OCI-LY1 (cell line): ENCODE measurements around the gene ACYP2.
"Not testable (repeated sequence)": the region's sequence is repeated elsewhere in the genome, so short reads cannot be mapped to it uniquely, and the experiment has no call there.

ENCODE experiments used
- H2AFZ ChIP-seq: fragments of 200-600 bp; sonication (generic), shearing (Covaris generic); 2 replicates; pipeline ENCODE4 v1.6.0; 2014; ENCODE audit warnings: antibody characterized with exemption, mild to moderate bottlenecking, low read length
- H3F3A ChIP-seq: fragments of 200-600 bp; sonication (generic), shearing (Covaris generic); 2 replicates; pipeline ENCODE4 v1.6.0; 2014; ENCODE audit warnings: mild to moderate bottlenecking, antibody characterized with exemption, low read length, moderate library complexity; ENCODE audit not compliant: insufficient read depth
- H3K27ac ChIP-seq: fragments of 200-600 bp; sonication (generic); 2 replicates; pipeline ENCODE4 v1.5.1; 2014; ENCODE audit warnings: low read length, mixed run types, mild to moderate bottlenecking, low read depth; ENCODE audit not compliant: poor library complexity, severe bottlenecking
- H3K27me3 ChIP-seq: fragments of 200-600 bp; sonication (generic); 2 replicates; pipeline ENCODE4 v1.6.0; 2014; ENCODE audit warnings: antibody characterized with exemption, mild to moderate bottlenecking, low read length, moderate library complexity; ENCODE audit not compliant: insufficient read depth
- H3K36me3 ChIP-seq: fragments of 200-600 bp; sonication (generic); 2 replicates; pipeline ENCODE4 v1.6.1; 2014; ENCODE audit warnings: mild to moderate bottlenecking, antibody characterized with exemption, low read length, moderate library complexity, mixed read lengths; ENCODE audit not compliant: insufficient read depth
- H3K4me1 ChIP-seq: fragments of 200-600 bp; sonication (generic); 2 replicates; pipeline ENCODE4 v1.5.1; 2014; ENCODE audit warnings: mild to moderate bottlenecking, low read length, moderate library complexity; ENCODE audit not compliant: insufficient read depth, severe bottlenecking
- H3K4me2 ChIP-seq: fragments of 200-600 bp; sonication (generic), shearing (Covaris generic); 2 replicates; pipeline ENCODE4 v1.6.1; 2014; ENCODE audit warnings: low read length
- H3K4me3 ChIP-seq: fragments of 200-600 bp; sonication (generic); 2 replicates; pipeline ENCODE4 v1.5.1; 2014; ENCODE audit warnings: low read length, low read depth, mild to moderate bottlenecking, mixed read lengths; ENCODE audit not compliant: poor library complexity, severe bottlenecking
- H3K79me2 ChIP-seq: fragments of 200-600 bp; shearing (Covaris generic); 2 replicates; pipeline ENCODE4 v1.6.1; 2016; ENCODE audit warnings: mixed run types, low read length, mixed read lengths; ENCODE audit not compliant: insufficient read depth
- H3K9ac ChIP-seq: fragments of 200-600 bp; sonication (generic), shearing (Covaris generic); 2 replicates; pipeline ENCODE4 v1.6.1; 2014; ENCODE audit warnings: mild to moderate bottlenecking, low read length, mixed read lengths
- H3K9me2 ChIP-seq: fragments of 200-600 bp; sonication (generic), shearing (Covaris generic); 2 replicates; pipeline ENCODE4 v1.6.1; 2014; ENCODE audit warnings: low read depth, mild to moderate bottlenecking, low read length, mixed read lengths
- H3K9me3 ChIP-seq: fragments of 200-600 bp; shearing (Covaris generic); 2 replicates; pipeline ENCODE4 v1.6.1; 2014; ENCODE audit warnings: low read length, mixed read lengths
- H4K20me1 ChIP-seq: fragments of 200-600 bp; sonication (generic), shearing (Covaris generic); 2 replicates; pipeline ENCODE4 v1.6.0; 2016; ENCODE audit warnings: mild to moderate bottlenecking, low read length; ENCODE audit not compliant: insufficient read depth
- EZH2 ChIP-seq: fragments of 200-600 bp; sonication (generic), shearing (Covaris generic); IDR thresholded peaks from 2 replicates; pipeline ENCODE4 v1.8.0; 2017; ENCODE audit warnings: borderline replicate concordance, mixed run types, mild to moderate bottlenecking, antibody characterized with exemption, low read length, moderate library complexity, mixed read lengths
- TF ChIP-seq, protein P1 (sequence below): fragments of 200-600 bp; sonication (generic), shearing (Covaris generic); IDR thresholded peaks from 2 replicates; pipeline ENCODE4 v1.5.1; 2017; ENCODE audit warnings: mild to moderate bottlenecking, antibody characterized with exemption, low read length, moderate library complexity, mixed read lengths

ACYP2 gene

DNA sequence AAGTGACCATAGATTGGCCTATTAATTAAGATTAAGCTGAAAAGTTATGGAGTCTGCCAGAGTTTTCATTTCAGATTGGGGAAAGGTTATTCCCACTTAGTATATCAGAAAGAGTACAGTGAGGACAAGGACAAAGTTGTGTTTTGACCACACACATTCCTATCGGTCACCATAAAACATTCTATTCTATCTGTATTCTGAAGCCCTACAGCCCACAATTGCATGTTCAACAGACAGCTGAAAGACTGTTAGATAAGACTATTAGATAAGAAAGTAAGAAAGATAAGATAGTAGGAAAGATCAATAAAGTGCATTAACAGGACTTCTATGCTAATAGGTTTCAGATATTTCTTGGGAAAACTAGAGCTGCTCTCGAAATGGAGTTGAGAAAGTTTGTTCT is 26.7 kb upstream of the ACYP2 start:
- Histone ChIP-seq H3K79me2 (no peaks in the 10 kb centered on the region), H3K9me3 (no peaks in the 10 kb centered on the region), H3K9ac (peak overlapping the region; percentile 26; the same call in 1 of the 2 replicates), H3K36me3 (no peaks in the 10 kb centered on the region), H3F3A (no peaks in the 10 kb centered on the region), H2AFZ (no peak overlapping the region), H3K27me3 (no peaks in the 10 kb centered on the region), H3K4me3 (no peak overlapping the region), H3K27ac (peak overlapping the region; percentile 98), H3K4me1 (peaks cover 90% of the 10 kb centered on the region), H3K4me2 (peak overlapping the region; percentile 18; the same call in 1 of the 2 replicates), H3K9me2 (no peaks in the 10 kb centered on the region), H4K20me1 (no peaks in the 10 kb centered on the region)
- TF ChIP-seq, protein P1, sequence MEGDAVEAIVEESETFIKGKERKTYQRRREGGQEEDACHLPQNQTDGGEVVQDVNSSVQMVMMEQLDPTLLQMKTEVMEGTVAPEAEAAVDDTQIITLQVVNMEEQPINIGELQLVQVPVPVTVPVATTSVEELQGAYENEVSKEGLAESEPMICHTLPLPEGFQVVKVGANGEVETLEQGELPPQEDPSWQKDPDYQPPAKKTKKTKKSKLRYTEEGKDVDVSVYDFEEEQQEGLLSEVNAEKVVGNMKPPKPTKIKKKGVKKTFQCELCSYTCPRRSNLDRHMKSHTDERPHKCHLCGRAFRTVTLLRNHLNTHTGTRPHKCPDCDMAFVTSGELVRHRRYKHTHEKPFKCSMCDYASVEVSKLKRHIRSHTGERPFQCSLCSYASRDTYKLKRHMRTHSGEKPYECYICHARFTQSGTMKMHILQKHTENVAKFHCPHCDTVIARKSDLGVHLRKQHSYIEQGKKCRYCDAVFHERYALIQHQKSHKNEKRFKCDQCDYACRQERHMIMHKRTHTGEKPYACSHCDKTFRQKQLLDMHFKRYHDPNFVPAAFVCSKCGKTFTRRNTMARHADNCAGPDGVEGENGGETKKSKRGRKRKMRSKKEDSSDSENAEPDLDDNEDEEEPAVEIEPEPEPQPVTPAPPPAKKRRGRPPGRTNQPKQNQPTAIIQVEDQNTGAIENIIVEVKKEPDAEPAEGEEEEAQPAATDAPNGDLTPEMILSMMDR, result no peak

DNA sequence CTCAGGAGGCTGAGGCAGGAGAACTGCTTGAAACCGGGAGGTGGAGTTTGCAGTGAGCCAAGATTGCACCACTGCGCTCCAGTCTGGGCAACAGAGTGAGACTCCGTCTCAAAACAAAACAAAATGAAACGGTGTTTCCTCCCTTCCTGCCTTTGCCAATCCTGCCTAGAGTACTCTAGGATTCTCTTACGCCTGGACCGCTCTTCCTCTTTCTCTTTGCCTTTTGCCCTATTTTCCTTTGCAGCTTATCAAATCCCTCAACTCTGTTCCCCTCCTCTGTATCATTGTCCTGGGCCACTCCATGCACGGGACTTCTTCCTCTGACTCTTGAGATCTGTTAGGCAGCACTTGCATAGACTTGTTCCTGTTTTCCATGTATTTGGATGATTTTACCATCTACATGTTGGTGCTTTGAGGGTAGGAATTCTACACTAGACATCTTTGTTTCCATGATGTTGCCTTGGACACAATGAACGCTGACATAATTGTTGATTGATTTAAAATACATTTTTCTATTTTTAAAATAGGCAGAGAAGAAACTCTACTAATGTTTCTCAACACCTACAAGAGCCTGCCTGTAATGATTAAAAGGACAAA is 24.8 kb upstream of the ACYP2 start:
- H4K20me1 ChIP-seq, result no peaks in the 10 kb centered on the region
- no peak overlapping the region for H2AFZ ChIP-seq

DNA sequence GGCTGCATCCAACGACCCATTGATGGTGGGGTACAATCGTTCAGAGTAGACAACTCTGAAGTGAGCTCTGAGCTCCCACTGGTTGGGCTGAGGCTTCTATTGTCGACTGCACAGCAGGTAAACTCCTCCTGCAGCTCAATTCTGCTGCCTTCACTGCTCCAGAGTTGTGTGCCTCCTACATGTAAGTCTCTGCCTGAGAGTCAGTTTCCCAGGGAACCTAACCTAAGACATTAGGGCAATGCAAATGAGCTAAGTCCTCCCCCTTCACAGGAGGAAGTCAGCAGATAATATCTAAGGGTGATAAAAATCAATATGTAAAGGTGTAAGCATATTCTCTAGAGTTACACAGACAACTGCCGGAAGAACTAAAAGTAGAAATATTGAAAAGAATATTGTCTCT is 22.5 kb upstream of the ACYP2 start:
- H2AFZ ChIP-seq, result no peak overlapping the region
- H3K79me2 ChIP-seq, result no peaks in the 10 kb centered on the region
- H3F3A ChIP-seq, result no peaks in the 10 kb centered on the region
- no peaks in the 10 kb centered on the region for H3K9me2 ChIP-seq
- H3K27me3 ChIP-seq, result no peaks in the 10 kb centered on the region
- no peaks in the 10 kb centered on the region for H3K9me3 ChIP-seq
- TF ChIP-seq, protein P1, result no peak
- no peak for TF ChIP-seq EZH2
- H4K20me1 ChIP-seq, result no peaks in the 10 kb centered on the region
- peak overlapping the region; percentile 69 for H3K4me3 ChIP-seq
- peak overlapping the region; percentile 85 for H3K4me2 ChIP-seq
- peak overlapping the region; percentile 84 for H3K9ac ChIP-seq
- no peaks in the 10 kb centered on the region for H3K36me3 ChIP-seq
- H3K27ac ChIP-seq, result peak overlapping the region; percentile 98
- peaks cover 77% of the 10 kb centered on the region for H3K4me1 ChIP-seq

More for the DNA sequence above, 24.8 kb upstream of the ACYP2 start:
- H3F3A ChIP-seq, result no peaks in the 10 kb centered on the region
- no peaks in the 10 kb centered on the region for H3K36me3 ChIP-seq
- peak overlapping the region; percentile 85 for H3K4me2 ChIP-seq
- no peaks in the 10 kb centered on the region for H3K9me3 ChIP-seq
- H3K27me3 ChIP-seq, result no peaks in the 10 kb centered on the region
- H3K9me2 ChIP-seq, result no peaks in the 10 kb centered on the region
- H3K4me1 ChIP-seq, result peaks cover 87% of the 10 kb centered on the region
- H3K4me3 ChIP-seq, result peak overlapping the region; percentile 69
- H3K79me2 ChIP-seq, result no peaks in the 10 kb centered on the region
- no peak for TF ChIP-seq EZH2
- TF ChIP-seq, protein P1, result no peak
- peak overlapping the region; percentile 50 for H3K9ac ChIP-seq
- peak overlapping the region; percentile 98 for H3K27ac ChIP-seq

DNA sequence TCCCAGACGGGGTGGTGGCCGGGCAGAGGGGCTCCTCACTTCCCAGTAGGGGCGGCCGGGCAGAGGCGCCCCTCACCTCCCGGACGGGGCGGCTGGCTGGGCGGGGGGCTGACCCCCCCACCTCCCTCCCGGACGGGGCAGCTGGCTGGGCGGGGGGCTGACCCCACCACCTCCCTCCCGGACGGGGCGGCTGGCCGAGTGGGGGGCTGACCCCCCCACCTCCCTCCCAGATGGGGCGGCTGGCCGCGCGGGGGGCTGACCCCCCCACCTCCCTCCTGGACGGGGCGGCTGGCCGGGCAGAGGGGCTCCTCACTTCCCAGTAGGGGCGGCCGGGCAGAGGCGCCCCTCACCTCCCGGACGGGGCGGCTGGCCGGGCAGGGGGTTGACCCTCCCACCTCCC is 20.0 kb upstream of the ACYP2 start:
- not testable (repeated sequence) for H3K36me3 ChIP-seq, H3K79me2 ChIP-seq, H3K9me3 ChIP-seq, H4K20me1 ChIP-seq, H3K4me3 ChIP-seq, H3K27me3 ChIP-seq, H3K9ac ChIP-seq, H3K4me2 ChIP-seq, H2AFZ ChIP-seq, H3K27ac ChIP-seq, H3K9me2 ChIP-seq
- Histone ChIP-seq H3K4me1 (peaks cover 77% of the 10 kb centered on the region), H3F3A (peaks cover 10% of the 10 kb centered on the region; the same call in 1 of the 2 replicates)

DNA sequence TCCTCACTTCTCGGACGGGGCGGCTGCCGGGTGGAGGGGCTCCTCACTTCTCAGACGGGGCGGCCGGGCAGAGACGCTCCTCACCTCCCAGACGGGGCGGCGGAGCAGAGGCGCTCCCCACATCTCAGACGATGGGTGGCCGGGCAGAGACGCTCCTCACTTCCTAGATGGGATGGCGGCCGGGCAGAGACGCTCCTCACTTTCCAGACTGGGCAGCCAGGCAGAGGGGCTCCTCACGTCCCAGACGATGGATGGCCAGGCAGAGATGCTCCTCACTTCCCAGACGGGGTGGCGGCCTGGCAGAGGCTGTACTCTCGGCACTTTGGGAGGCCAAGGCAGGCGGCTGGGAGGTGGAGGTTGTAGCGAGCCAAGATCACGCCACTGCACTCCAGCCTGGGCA is 19.3 kb upstream of the ACYP2 start:
- not testable (repeated sequence) for H3K4me3 ChIP-seq, H4K20me1 ChIP-seq, H3K9ac ChIP-seq, H3K27me3 ChIP-seq, H3K27ac ChIP-seq, H3K4me2 ChIP-seq, H3K79me2 ChIP-seq, H3K9me2 ChIP-seq, H2AFZ ChIP-seq, H3K9me3 ChIP-seq, H3K36me3 ChIP-seq
- peaks cover 77% of the 10 kb centered on the region for H3K4me1 ChIP-seq
- H3F3A ChIP-seq, result peaks cover 13% of the 10 kb centered on the region; the same call in 1 of the 2 replicates
